HG02610 (cell line): ENCODE measurements around the gene CTNNA3.
"Not testable (repeated sequence)": the region's sequence is repeated elsewhere in the genome, so short reads cannot be mapped to it uniquely, and the experiment has no call there.

Experiments
- ATAC-seq: cut with Tn5 transposase; IDR thresholded peaks from one replicate; pipeline ENCODE4 v1.9.1; 2021; ENCODE audit warnings: mild to moderate bottlenecking, moderate library complexity; ENCODE audit not compliant: unreplicated experiment

The CTNNA3 gene

DNA sequence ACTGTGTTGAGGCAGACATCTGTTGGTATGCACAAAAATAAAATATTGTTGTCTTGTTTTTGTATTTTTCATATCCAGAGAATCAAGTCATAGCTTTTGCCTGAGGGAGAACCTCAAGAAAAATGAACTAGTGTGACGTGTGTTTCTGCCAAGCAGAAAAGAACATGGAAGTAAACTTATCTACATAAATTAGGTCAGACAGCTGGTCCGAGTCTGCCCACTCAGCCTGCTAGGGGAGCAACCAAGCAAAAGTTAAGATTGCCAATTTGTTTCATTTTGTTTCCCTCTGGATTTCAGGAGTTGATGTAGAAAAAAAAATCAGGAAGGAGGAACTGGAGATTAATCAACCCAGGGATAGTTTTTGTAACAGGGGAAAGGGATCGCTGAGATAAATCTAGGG is 1342.6 kb downstream of the CTNNA3 start:
- no peak for ATAC-seq

DNA sequence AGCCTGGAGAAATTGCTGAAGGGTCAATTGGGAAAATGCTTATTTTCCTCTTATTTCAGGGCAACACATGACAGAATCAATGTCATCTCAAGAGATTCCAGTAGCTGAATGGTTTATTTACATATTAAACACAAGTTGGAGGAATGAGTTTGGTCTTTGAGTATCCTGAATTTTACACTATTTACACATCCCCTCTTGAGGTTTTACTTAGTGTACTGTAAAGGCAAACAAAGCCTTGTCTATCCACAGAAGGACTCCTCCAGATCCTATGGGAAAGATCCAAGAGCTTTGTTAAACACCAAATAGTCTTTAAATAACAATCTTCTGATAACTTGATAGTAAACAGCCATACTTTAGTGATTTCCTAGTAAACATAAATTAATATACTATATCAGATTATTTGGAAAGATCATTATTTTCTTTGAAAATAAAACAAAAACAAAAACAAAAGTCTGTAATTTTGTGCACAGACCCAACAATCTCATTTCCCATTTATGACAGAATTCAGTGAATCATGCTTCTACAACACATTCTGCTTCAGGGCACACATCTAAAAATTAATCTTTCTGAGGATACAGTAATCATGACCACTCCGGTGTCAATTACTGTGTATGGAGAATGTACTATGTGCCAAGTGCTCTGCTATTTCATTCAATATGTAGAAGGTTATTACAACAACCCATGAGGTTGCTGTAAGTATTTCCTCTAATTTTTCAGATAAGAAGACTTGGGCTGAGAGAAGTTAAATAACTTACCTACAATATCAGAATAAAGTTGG is 1345.2 kb downstream of the CTNNA3 start:
- no peak for ATAC-seq

DNA sequence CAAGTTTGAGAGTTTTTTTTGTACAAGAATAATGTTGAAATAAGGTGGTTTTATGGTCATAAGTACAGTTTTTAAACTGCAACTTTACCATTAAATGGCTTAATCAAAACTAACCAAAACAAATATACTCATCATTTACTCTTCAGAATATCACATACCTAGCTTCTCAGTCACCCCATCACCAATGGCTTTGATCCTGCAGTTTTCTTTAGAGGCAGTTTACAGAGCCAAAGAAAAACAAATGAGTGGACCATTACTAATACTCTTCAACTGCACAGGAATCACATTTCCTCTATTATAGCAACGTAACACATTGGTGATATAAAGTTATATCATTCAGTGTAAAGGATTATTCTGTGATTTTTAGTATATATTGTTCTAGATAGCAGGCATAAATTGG is 1346.3 kb downstream of the CTNNA3 start:
- ATAC-seq = no peak

DNA sequence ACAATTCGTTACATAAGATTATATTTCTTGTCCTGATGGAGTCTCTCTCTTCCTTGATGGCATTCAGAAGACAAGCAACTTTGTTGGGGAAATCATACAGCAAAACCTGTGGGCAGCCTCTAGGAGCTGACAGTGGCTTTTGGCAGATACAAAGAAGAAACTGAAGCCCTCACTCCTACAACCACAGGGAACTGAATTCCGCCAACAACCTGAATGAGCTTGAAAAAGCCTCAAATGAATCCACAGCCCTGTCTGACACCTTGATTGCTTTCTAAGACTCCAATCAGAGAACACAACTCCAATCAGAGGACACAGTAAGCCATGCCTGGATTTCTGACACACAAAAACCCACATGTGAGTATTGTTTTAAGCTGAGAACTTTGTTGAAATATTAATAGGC is 1346.9 kb downstream of the CTNNA3 start:
- ATAC-seq = no peak

- no peak for ATAC-seq
Observed at GRCh38 chr10:66337211-66337610, 1358.8 kb downstream of the CTNNA3 start.

DNA sequence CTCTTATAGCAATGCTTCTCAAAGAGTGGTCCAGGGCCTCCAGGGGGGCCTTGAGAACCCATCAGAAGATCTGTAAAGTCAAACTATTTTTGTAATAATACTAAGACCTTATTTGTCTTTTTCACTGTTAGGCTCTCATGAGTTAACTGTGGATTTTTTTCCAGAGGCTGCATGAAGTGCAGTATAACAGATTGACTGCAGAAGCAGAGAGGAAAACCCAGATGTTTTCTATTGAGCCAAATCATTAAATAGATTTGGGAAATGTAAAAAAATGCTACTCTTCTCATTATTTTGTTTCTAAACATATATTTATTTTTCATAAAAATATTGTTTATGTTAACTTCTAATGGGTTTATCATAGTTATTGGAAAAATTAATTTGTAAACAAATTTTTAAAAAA is 1359.2 kb downstream of the CTNNA3 start:
- no peak for ATAC-seq

GRCh38 chr10:66335753-66336152 is 1360.2 kb downstream of the CTNNA3 start:
- not testable (repeated sequence) for ATAC-seq

DNA sequence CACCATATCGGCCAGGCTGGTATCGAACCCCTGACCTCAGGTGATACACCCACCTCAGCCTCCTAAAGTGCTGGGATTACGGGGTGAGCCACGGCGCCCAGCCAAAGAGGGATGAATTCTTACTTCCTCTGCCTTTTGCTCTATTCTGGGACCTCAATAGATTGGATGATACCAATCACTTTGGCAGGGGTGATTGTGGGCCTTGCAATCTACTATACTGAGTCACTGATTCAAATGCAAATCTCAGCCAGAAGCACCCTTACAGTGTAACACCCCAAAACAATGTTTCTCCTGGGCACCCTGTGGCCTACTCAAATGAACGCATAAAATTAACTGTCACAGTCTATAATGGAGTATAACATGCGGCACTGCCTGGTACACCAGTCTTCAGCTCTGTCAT is 1366.8 kb downstream of the CTNNA3 start:
- no peak for ATAC-seq

- ATAC-seq = no peak
Observed at GRCh38 chr10:66326876-66327275, 1369.1 kb downstream of the CTNNA3 start.

DNA sequence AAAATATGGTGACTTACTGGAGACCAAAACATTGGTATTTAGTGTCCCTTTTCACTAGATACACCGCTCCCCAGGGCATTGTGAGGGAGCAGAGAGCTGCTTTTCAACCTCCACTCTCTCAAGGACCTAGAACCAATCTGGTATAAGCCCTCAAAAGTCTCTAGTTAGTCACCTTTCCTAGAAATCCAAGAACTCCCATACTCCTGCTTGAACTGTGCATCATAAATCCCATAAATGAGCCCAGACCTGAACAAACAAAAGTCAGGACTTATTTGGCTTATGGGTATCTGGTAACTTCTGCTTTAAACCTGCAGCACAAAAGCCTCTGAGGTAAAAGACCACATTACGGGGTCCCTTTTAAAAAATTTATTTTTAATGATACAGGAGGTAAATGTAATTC is 1373.2 kb downstream of the CTNNA3 start:
- no peak for ATAC-seq

- ATAC-seq = no peak
Observed at GRCh38 chr10:66321723-66322665, 1374.0 kb downstream of the CTNNA3 start.

- ATAC-seq = no peak
Observed at GRCh38 chr10:66318761-66319160, 1377.2 kb downstream of the CTNNA3 start.

- ATAC-seq = no peak
Observed at GRCh38 chr10:66307826-66308225, 1388.2 kb downstream of the CTNNA3 start.

DNA sequence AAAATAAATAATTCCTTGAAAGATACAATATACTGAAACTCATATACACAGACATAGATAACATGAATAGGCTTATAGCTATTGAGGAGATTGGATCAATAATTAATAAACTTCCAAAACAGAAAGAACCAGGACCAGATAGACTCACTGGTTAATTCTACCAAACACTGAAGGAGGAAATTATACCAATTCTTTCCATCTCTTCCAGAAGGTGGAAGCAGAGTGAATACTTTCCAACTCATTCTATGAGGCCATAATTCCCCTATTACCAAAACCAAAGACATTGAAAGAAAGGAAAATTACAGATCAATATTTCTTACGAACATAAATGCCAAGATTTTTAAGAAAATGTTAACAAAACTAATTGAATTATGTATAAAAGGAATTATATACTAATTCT is 1394.9 kb downstream of the CTNNA3 start:
- no peak for ATAC-seq

DNA sequence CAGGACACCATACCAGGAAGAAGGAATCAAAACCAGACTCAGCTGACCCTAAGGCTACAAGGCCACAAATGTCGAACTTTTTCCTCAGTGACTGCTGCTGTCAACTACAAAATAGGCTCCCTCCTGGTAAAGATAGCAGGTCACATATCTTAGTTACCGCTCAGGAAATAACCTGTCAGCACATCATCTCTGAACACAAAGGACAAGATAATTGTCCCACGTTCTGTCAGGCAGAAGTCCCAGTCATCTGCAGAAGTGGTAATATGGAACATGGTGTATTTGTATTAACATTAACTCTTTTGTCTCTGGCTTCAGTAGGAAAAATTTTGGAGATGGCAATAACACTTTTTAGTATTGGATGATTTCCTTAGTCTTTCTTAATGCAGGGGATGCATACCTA is 1400.4 kb downstream of the CTNNA3 start:
- no peak for ATAC-seq

DNA sequence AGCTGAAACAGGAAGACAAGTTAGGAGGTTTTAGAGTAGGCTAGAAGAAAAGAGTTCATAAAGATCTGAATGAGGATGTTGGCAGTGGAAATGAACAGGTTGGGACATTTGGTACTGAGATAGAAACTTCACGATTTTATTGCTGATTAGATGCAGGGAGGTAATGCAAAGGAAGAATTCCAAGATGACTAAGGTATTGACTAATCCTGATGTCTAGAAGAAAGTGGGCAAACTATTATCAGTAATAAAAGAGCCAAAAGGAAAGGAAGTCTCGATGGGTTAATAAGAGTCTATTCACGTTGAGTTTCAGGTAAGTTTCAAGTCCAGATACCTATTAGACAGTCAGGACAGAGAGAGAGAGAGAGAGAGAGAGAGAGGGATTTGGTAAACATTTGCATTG is 1401.5 kb downstream of the CTNNA3 start:
- ATAC-seq = no peak

DNA sequence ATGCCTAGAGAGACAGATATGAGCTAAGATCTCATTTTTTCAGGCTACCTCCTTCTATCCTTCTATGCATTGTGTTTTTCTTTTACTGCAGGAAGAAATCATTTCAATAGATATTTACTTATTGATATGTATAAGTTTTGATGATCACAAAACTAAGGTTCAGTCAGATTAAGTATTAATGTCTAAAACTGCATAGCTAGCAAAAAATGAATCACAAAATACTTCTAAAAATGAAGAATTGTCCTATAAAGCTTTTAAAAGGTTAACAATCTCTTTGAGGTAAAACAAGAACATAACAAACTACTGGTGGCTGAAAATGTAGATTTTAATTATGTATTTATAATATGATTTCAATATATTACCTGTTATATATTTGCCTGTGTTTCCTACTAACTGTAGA is 1403.1 kb downstream of the CTNNA3 start:
- ATAC-seq = no peak

DNA sequence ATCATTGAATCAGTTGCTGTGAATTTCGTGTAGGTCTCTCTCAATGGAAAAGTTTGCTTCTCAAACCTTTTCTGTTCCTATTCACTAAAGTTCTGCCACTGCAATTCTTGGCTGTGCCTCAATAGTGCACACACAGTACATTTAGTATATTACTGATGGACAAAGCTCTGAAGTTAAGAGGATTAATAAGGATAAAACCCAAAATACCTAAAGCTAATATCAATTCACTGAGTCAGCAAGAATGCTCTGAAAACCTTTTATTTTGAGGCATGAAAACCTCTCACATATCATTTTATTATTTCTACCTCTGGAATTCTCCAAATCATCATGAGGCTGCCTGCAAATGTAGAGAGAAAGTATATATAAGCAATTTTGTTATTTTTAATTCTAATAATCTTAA is 1403.5 kb downstream of the CTNNA3 start:
- ATAC-seq = no peak

GRCh38 chr10:66291133-66291532 is 1404.9 kb downstream of the CTNNA3 start:
- ATAC-seq = no peak

GRCh38 chr10:66284621-66285020 is 1411.4 kb downstream of the CTNNA3 start:
- ATAC-seq = no peak

DNA sequence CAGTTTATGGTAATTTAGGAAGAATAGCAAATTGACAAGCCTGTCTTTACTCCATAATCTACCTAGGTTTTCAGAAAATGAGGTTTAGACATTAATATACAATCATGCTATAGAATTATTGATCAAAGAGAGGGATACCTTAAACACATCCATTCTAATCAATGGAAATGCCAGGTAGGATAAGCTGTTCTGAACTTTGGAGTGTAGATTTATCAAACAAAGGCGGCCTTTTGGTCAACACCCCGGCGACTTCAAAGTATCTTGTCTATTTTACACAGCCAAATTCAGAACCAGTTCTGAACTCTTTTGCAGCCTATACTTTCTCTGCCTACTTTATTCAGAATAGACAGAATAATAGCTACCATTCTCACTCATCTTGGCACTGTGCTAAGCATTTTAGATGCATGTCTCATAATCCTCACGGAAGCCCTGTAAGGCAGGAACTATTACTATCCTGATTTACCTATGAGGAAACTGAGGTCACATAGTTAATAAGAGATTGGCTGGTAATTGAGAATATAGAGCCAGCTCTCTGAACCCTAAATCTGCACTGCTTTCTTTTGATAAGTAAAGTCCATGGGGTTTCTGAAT is 1412.0 kb downstream of the CTNNA3 start:
- ATAC-seq = no peak

GRCh38 chr10:66283064-66283463 is 1412.9 kb downstream of the CTNNA3 start:
- no peak for ATAC-seq
